ENCODE data around the gene PIEZO2.

PIEZO2 gene

GRCh38 chr18:10850216-10850615 is 299.2 kb downstream of the PIEZO2 start:
- no peaks in the 10 kb centered on the region for H4K20me1 ChIP-seq (ENCODE audit: control insufficient read depth, insufficient read depth, low read depth, low read length)
- H3K4me1 ChIP-seq (ENCODE audit: control insufficient read depth, low read length): no peaks in the 10 kb centered on the region
- no peak overlapping the region for H3K4me2 ChIP-seq (ENCODE audit: low read length)
- no peak overlapping the region for H3K4me3 ChIP-seq (ENCODE audit: low read length)
- H3K9me2 ChIP-seq (replicated peaks; ENCODE audit: control insufficient read depth, low read length): no peaks in the 10 kb centered on the region
- no peaks in the 10 kb centered on the region for H3F3A ChIP-seq (ENCODE audit: control insufficient read depth, insufficient read depth)
- peaks cover 7% of the 10 kb centered on the region; the same call in 1 of the 2 replicates for H3K27me3 ChIP-seq (ENCODE audit: control insufficient read depth, low read length)
- no peaks in the 10 kb centered on the region for H3K36me3 ChIP-seq (ENCODE audit: control insufficient read depth, low read length)
- no peaks in the 10 kb centered on the region for H3K9me3 ChIP-seq (ENCODE audit: control insufficient read depth, insufficient read depth, low read length)
- no peak for TF ChIP-seq CTCF (IDR thresholded peaks at IDR 0.05; ENCODE audit: low read depth, low read length, poor library complexity, severe bottlenecking)
- no peak for TF ChIP-seq EZH2phosphoT487 (IDR thresholded peaks at IDR 0.05; ENCODE audit: borderline replicate concordance, low read length)
- H3K27ac ChIP-seq (ENCODE audit: low read depth, low read length): no peak overlapping the region
- no peaks in the 10 kb centered on the region for H3K79me2 ChIP-seq (ENCODE audit: control insufficient read depth, low read length)

GRCh38 chr18:10847907-10848306 is 301.5 kb downstream of the PIEZO2 start:
- no peaks in the 10 kb centered on the region for H3K36me3 ChIP-seq (ENCODE audit: control insufficient read depth, low read length)
- TF ChIP-seq CTCF (IDR thresholded peaks at IDR 0.05; ENCODE audit: low read depth, low read length, poor library complexity, severe bottlenecking): no peak
- TF ChIP-seq EZH2phosphoT487 (IDR thresholded peaks at IDR 0.05; ENCODE audit: borderline replicate concordance, low read length): no peak
- no peak overlapping the region for H3K4me3 ChIP-seq (ENCODE audit: low read length)
- H3K9me3 ChIP-seq (ENCODE audit: control insufficient read depth, insufficient read depth, low read length): no peaks in the 10 kb centered on the region
- no peaks in the 10 kb centered on the region for H3K4me1 ChIP-seq (ENCODE audit: control insufficient read depth, low read length)
- H3K9me2 ChIP-seq (replicated peaks; ENCODE audit: control insufficient read depth, low read length): no peaks in the 10 kb centered on the region
- no peak overlapping the region for H3K27ac ChIP-seq (ENCODE audit: low read depth, low read length)
- no peak overlapping the region for H3K4me2 ChIP-seq (ENCODE audit: low read length)
- no peaks in the 10 kb centered on the region for H3F3A ChIP-seq (ENCODE audit: control insufficient read depth, insufficient read depth)
- peaks cover 7% of the 10 kb centered on the region; the same call in 1 of the 2 replicates for H3K27me3 ChIP-seq (ENCODE audit: control insufficient read depth, low read length)
- no peaks in the 10 kb centered on the region for H4K20me1 ChIP-seq (ENCODE audit: control insufficient read depth, insufficient read depth, low read depth, low read length)
- no peaks in the 10 kb centered on the region for H3K79me2 ChIP-seq (ENCODE audit: control insufficient read depth, low read length)

- TF ChIP-seq EZH2phosphoT487 (IDR thresholded peaks at IDR 0.05; ENCODE audit: borderline replicate concordance, low read length) (no peak), CTCF (IDR thresholded peaks at IDR 0.05; ENCODE audit: low read depth, low read length, poor library complexity, severe bottlenecking) (no peak)
- H3K36me3 ChIP-seq (ENCODE audit: control insufficient read depth, low read length): no peaks in the 10 kb centered on the region
- H3K4me3 ChIP-seq (ENCODE audit: low read length): no peak overlapping the region
- H3K79me2 ChIP-seq (ENCODE audit: control insufficient read depth, low read length): no peaks in the 10 kb centered on the region
- no peaks in the 10 kb centered on the region for H3K4me1 ChIP-seq (ENCODE audit: control insufficient read depth, low read length)
- H3K4me2 ChIP-seq (ENCODE audit: low read length): no peak overlapping the region
- no peak overlapping the region for H3K27ac ChIP-seq (ENCODE audit: low read depth, low read length)
- no peaks in the 10 kb centered on the region for H3F3A ChIP-seq (ENCODE audit: control insufficient read depth, insufficient read depth)
- no peaks in the 10 kb centered on the region for H4K20me1 ChIP-seq (ENCODE audit: control insufficient read depth, insufficient read depth, low read depth, low read length)
- H3K9me2 ChIP-seq (replicated peaks; ENCODE audit: control insufficient read depth, low read length): no peaks in the 10 kb centered on the region
- H3K9me3 ChIP-seq (ENCODE audit: control insufficient read depth, insufficient read depth, low read length): no peaks in the 10 kb centered on the region
- H3K27me3 ChIP-seq (ENCODE audit: control insufficient read depth, low read length): peaks cover 7% of the 10 kb centered on the region; the same call in 1 of the 2 replicates
These were observed 302.0 kb downstream of the PIEZO2 start for GRCh38 chr18:10847408-10847790.

Data from DOHH2 (cell line).